K562 (cell line): Measurements from ENCODE around the gene LDLRAD1. TPM values are rescaled to one million over a fixed set of nuclear protein-coding genes. Genes with fewer than 3 reads are reported as not detected.

Source experiments
- ATAC-seq: fragments of 200-7000 bp; cut with Tn5 transposase; 3 replicates; pipeline ENCODE4 v1.9.1; 2020; ENCODE audit warnings: moderate library complexity
- BruUV-seq: library from RNA; stranded (reverse); fragments of 400-500 nt; replicated peaks from 2 replicates; lab custom pipeline; 2021; lab: Mats Ljungman, UMichigan
- CTCF ChIA-PET: fragments of 300-600 bp; formaldehyde crosslinking; extraction: SDS; loops from one replicate; lab custom pipeline; 2021; ENCODE audit warnings: low intra/inter-chr PET ratio; lab: Yijun Ruan, JAX
- POLR2A ChIA-PET: fragments of 300-600, 350-650 bp; sonication (Branson Sonifier 250); formaldehyde crosslinking; extraction: SDS; loops from one replicate; lab custom pipeline; 2021; ENCODE audit warnings: antibody characterized with exemption, inconsistent platforms; lab: Yijun Ruan, JAX
- DNase-seq, 4 experiments: peaks; one replicate each; pipeline versions ENCODE4 v3.0.0 to v3.0.0-alpha.2; 2011 to 2018; ENCODE audit warnings: low spot score in 3 of 4, mixed read lengths in 3 of 4; ENCODE audit errors: extremely low read depth in 1 of 4
- FAIRE-seq: peaks from 2 replicates; lab custom pipeline; 2011; peaks lifted over from hg19 to GRCh38; lab: Jason Lieb, UNC
- H2AFZ ChIP-seq: 2 replicates; pipeline ENCODE4 v1.6.0; 2011; ENCODE audit warnings: low read depth, low read length, control low read depth, inconsistent platforms
- H3K27ac ChIP-seq: fragments of 200-600 bp; 3 replicates; pipeline ENCODE4 v1.8.0; 2011; ENCODE audit warnings: low read depth, mild to moderate bottlenecking, control low read depth, inconsistent platforms, low read length, moderate library complexity, mixed read lengths; ENCODE audit errors: extremely low read depth
- H3K27me3 ChIP-seq, 2 experiments: fragments of 300-600 bp in 1 of 2; 2 replicates in 1 of 2; 3 replicates in 1 of 2; pipeline versions ENCODE4 v1.6.0 to v1.8.0; 2011; ENCODE audit warnings: inconsistent platforms in 2 of 2, low read length in 2 of 2, mild to moderate bottlenecking in 1 of 2, mixed read lengths in 1 of 2, moderate library complexity in 1 of 2; ENCODE audit not compliant: control insufficient read depth in 2 of 2, insufficient read depth in 2 of 2
- H3K36me3 ChIP-seq: fragments of 300-600 bp; 3 replicates; pipeline ENCODE4 v1.8.0; 2011; ENCODE audit warnings: mild to moderate bottlenecking, low read length, inconsistent platforms; ENCODE audit not compliant: control insufficient read depth, insufficient read depth
- H3K4me1 ChIP-seq, 2 experiments: fragments of 200-600 bp in 1 of 2; replicated peaks in 1 of 2; 2 replicates in 1 of 2; 3 replicates in 1 of 2; pipeline versions ENCODE4 v1.5.1 to v1.8.0; 2011; ENCODE audit warnings: inconsistent platforms in 2 of 2, low read length in 2 of 2, mild to moderate bottlenecking in 1 of 2, mixed read lengths in 1 of 2, moderate library complexity in 1 of 2; ENCODE audit not compliant: control insufficient read depth in 2 of 2, insufficient read depth in 2 of 2
- H3K4me2 ChIP-seq: 2 replicates; pipeline ENCODE4 v1.6.1; 2011; ENCODE audit warnings: low read length, control low read depth, inconsistent platforms, mixed read lengths; ENCODE audit not compliant: insufficient read depth
- H3K4me3 ChIP-seq: fragments of 200-600 bp; sonication (generic), shearing (Covaris generic); 2 replicates; pipeline ENCODE4 v1.5.1; 2016; ENCODE audit warnings: control low read depth, inconsistent platforms
- H3K79me2 ChIP-seq: fragments of 200-600 bp; 3 replicates; pipeline ENCODE4 v1.8.0; 2011; ENCODE audit warnings: low read length, inconsistent platforms; ENCODE audit not compliant: control insufficient read depth, insufficient read depth
- H3K9ac ChIP-seq, 2 experiments: 2 replicates each; pipeline versions ENCODE4 v1.6.0 to v1.6.1; 2011; ENCODE audit warnings: low read depth in 2 of 2, low read length in 2 of 2, control low read depth in 1 of 2, inconsistent platforms in 1 of 2, mild to moderate bottlenecking in 1 of 2, mixed read lengths in 1 of 2; ENCODE audit not compliant: insufficient read depth in 1 of 2
- H3K9me1 ChIP-seq: one replicate; pipeline ENCODE4 v1.6.0; 2011; ENCODE audit warnings: inconsistent platforms, mild to moderate bottlenecking, low read length, moderate library complexity; ENCODE audit not compliant: control insufficient read depth, insufficient read depth
- H3K9me3 ChIP-seq: replicated peaks from 2 replicates; pipeline ENCODE4 v1.5.1; 2011; ENCODE audit warnings: low read depth, low read length, inconsistent platforms; ENCODE audit not compliant: control insufficient read depth, insufficient read depth
- H4K20me1 ChIP-seq: replicated peaks from 2 replicates; pipeline ENCODE4 v1.6.1; 2011; ENCODE audit warnings: low read length, inconsistent platforms, mixed read lengths; ENCODE audit not compliant: control insufficient read depth, insufficient read depth
- CC2D1A ChIP-seq: fragments of 450-650 bp; IDR thresholded peaks from 2 replicates; pipeline ENCODE4 v1.6.1; 2017; ENCODE audit warnings: mild to moderate bottlenecking
- FUS ChIP-seq: fragments of 200-400 bp; formaldehyde crosslinking; optimal IDR thresholded peaks from 2 replicates; pipeline ENCODE3; 2017; ENCODE audit warnings: low read depth, low read length
- KDM1A ChIP-seq, 2 experiments: fragments of 450-650 bp; IDR thresholded peaks; 2 replicates each; pipeline ENCODE4 v1.6.1; 2016; ENCODE audit warnings: mild to moderate bottlenecking in 2 of 2
- MCM2 ChIP-seq: fragments of 450-650 bp; IDR thresholded peaks from 2 replicates; pipeline ENCODE4 v1.6.1; 2017; ENCODE audit warnings: low read depth, mild to moderate bottlenecking
- MTA1 ChIP-seq: fragments of 450-650 bp; IDR thresholded peaks from 2 replicates; pipeline ENCODE4 v1.6.1; 2017; ENCODE audit warnings: borderline replicate concordance
- NR1H2 ChIP-seq: sonication (generic); formaldehyde crosslinking; IDR thresholded peaks from 2 replicates; pipeline ENCODE4 v1.4.0; 2020; ENCODE audit warnings: mild to moderate bottlenecking, missing genetic modification reagents
- POLR3A ChIP-seq: IDR thresholded peaks from 2 replicates; pipeline ENCODE4 v1.6.1; 2011; ENCODE audit warnings: borderline replicate concordance, mild to moderate bottlenecking, moderate library complexity; ENCODE audit not compliant: insufficient read length, insufficient read depth; ENCODE audit errors: extremely low read depth
- STAT5A ChIP-seq: IDR thresholded peaks from 2 replicates; pipeline ENCODE4 v1.6.1; 2012; ENCODE audit warnings: low read length, inconsistent platforms, borderline replicate concordance
- TCF3 ChIP-seq: sonication (generic); formaldehyde crosslinking; IDR thresholded peaks from 2 replicates; pipeline ENCODE4 v1.4.0; 2020; ENCODE audit warnings: mild to moderate bottlenecking, missing genetic modification reagents
- ZFP36 ChIP-seq: fragments of 150-350 bp; IDR thresholded peaks from 2 replicates; pipeline ENCODE4 v1.6.1; 2018; ENCODE audit warnings: low read length, low read depth; ENCODE audit not compliant: partially characterized antibody
- ZNF431 ChIP-seq: sonication (generic); formaldehyde crosslinking; IDR thresholded peaks from 2 replicates; pipeline ENCODE4 v1.8.0; 2022; ENCODE audit warnings: mild to moderate bottlenecking, missing genetic modification reagents
- ZNF561 ChIP-seq: fragments of 450-650 bp; formaldehyde crosslinking; conservative IDR thresholded peaks from 2 replicates; pipeline ENCODE4 v1.4.0; 2020; ENCODE audit warnings: mild to moderate bottlenecking, moderate library complexity
- WGBS: fragments of 100-300 bp; shearing (Covaris generic); methylation state at CpG from one replicate; pipeline ENCODE4 v1.1.6; 2016; ENCODE audit warnings: low coverage, mixed read lengths; ENCODE audit not compliant: insufficient coverage; ENCODE audit errors: missing lambda C conversion rate; 5-methylcytosine and 5-hydroxymethylcytosine counted together
- in situ Hi-C: fragments of 300-500 bp; cut with MboI; formaldehyde crosslinking; loops from 4 replicates; pipeline ENCODE4 v1.15.0; 2018; ENCODE audit warnings: inconsistent platforms, mixed read lengths
- intact Hi-C: fragments of 100-400 bp; cut with micrococcal nuclease; formaldehyde crosslinking; loops from 2 replicates; pipeline ENCODE4 v1.14.2; 2022
- polyA plus RNA-seq, 8 experiments: library from polyadenylated mRNA; depleted of rRNA in 4 of 8; stranded (reverse) in 5 of 8; unstranded in 3 of 8; fragments of >200 nt; fragmentation: Nextera tagmentation in 2 of 8; fragmentation: Illumina TruSeq in 1 of 8; extraction: Ambion mirVana in 2 of 8; extraction: Trizol in 1 of 8; gene quantifications; 2 replicates each; pipeline versions ENCODE4 v1.2.1 to v1.2.3, GENCODE V29; 2011 to 2014; ENCODE audit warnings: inconsistent platforms in 1 of 8, missing spikeins in 1 of 8
- total RNA-seq, 7 experiments: library from RNA; depleted of rRNA in 6 of 7; stranded (reverse); fragments of >200 nt in 6 of 7; fragmentation: Illumina TruSeq in 2 of 7; extraction: Trizol in 2 of 7; gene quantifications; 2 replicates each; pipeline versions ENCODE4 v1.2.1 to v1.2.3, GENCODE V29; 2011 to 2021; ENCODE audit warnings: low replicate concordance in 1 of 7
- TF ChIP-seq, protein P1 (sequence below): fragments of 250-450 bp; sonication (Bioruptor Pico); IDR thresholded peaks from 2 replicates; pipeline ENCODE4 v1.9.0; 2021; ENCODE audit warnings: mild to moderate bottlenecking
- TF ChIP-seq, protein P2 (sequence below): fragments of 450-650 bp; formaldehyde crosslinking; IDR thresholded peaks from 2 replicates; pipeline ENCODE4 v1.4.0; 2020; ENCODE audit warnings: mild to moderate bottlenecking, mixed read lengths

The LDLRAD1 gene
- total and polyA plus RNA-seq, 9 of the 15 experiments (the other 6 are each of a cell fraction or from before 2014, with no cell fraction given) = not detected

DNA sequence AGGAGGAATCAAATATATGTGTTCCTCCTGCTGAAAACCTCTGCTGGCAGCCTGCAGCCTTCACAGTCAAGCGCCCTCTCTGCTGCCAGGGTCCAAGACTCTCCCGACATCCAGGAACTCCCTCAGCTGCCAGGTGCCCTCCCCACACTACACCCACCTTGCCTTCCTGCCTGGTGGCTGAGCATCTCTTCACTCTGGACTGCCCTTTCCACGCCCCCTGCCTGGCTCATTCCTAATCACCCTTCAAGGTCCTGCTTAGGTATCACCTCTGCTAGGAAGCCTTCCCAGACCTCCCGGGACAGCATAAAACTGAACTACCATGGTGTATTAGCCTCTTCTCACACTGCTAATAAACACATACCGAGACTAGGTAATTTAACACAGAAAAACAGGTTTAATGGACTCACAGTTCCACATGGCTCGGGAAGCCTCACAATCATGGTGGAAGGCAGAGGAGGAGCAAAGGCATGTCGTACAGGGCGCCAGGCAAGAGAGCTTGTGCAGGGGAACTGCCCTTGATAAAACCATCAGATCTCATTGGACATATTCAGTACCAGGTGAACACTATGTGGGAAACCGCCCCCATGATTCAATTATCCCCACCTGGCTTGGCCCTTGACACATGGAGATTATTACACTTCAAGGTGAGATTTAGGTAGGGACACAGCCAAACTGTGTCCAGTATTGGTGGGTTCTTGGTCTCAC, 15.3 kb downstream of the LDLRAD1 start:
- H2AFZ ChIP-seq = no peak overlapping the region
- H3K36me3 ChIP-seq = no peaks in the 10 kb centered on the region
- H3K27ac ChIP-seq = no peak overlapping the region
- H3K9me3 ChIP-seq = peaks cover 7% of the 10 kb centered on the region; the same call in 1 of the 2 replicates
- no peak overlapping the region for H3K9ac ChIP-seq
- FAIRE-seq (no peak), DNase-seq (no peak)
- H3K27me3 ChIP-seq = peaks cover 17 to 33% of the 10 kb centered on the region in 2 experiments; a peak in 4 of 5 replicates
- peak; percentile 26 for TF ChIP-seq ZFP36
- TF ChIP-seq, protein P1, sequence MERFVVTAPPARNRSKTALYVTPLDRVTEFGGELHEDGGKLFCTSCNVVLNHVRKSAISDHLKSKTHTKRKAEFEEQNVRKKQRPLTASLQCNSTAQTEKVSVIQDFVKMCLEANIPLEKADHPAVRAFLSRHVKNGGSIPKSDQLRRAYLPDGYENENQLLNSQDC (CRISPR knock-in tag) = no peak
- TF ChIP-seq ZNF431 = peak; percentile 93
- TF ChIP-seq, all 486 proteins: peak for 2
- Histone ChIP-seq H4K20me1 (no peaks in the 10 kb centered on the region), H3K4me3 (no peak overlapping the region), H3K4me1 (peaks cover 0 to 4% of the 10 kb centered on the region in 2 experiments; a peak in 1 of 5 replicates), H3K9me1 (no peaks in the 10 kb centered on the region), H3K4me2 (no peak overlapping the region), H3K79me2 (no peaks in the 10 kb centered on the region)
- CTCF ChIA-PET = no interaction called here
- ATAC-seq = no peak
- in situ Hi-C loops = no loop called here
- WGBS = 3% methylated on average over 9 of the region's 9 CpGs
- intact Hi-C loops = no loop called here
- BruUV-seq = no TSS peak
- POLR2A ChIA-PET = no interaction called here

DNA sequence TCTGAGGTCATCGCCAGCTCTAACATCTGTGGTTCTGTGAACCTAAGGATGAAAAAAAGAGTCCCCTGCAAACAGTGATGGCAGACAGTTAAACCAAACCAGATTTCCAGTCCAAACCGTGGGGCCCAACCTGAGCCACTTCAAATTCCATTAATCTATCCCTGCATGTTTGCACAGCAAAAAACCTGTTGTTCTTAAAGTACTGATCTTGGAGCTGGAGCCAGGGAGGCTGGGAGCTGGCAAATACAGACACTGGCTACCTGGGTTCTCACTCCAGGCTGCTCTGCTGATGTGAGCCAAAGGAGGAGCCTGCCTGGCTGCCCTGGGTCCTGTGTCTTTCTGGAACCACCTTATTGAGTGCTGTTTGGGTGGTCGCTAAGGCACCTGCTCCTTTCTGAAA, 16.4 kb downstream of the LDLRAD1 start:
- TF ChIP-seq CC2D1A (no peak), KDM1A (IDR thresholded peaks at IDR 0.05) (no peak), STAT5A (no peak), NR1H2 (no peak), MCM2 (no peak), MTA1 (no peak), ZNF561 (no peak), POLR3A (no peak), FUS (no peak), TCF3 (CRISPR knock-in tag) (no peak)
- TF ChIP-seq, protein P2, sequence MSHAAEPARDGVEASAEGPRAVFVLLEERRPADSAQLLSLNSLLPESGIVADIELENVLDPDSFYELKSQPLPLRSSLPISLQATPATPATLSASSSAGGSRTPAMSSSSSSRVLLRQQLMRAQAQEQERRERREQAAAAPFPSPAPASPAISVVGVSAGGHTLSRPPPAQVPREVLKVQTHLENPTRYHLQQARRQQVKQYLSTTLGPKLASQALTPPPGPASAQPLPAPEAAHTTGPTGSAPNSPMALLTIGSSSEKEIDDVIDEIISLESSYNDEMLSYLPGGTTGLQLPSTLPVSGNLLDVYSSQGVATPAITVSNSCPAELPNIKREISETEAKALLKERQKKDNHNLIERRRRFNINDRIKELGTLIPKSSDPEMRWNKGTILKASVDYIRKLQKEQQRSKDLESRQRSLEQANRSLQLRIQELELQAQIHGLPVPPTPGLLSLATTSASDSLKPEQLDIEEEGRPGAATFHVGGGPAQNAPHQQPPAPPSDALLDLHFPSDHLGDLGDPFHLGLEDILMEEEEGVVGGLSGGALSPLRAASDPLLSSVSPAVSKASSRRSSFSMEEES (CRISPR knock-in tag) = no peak
- POLR2A ChIA-PET = interaction anchor here (0.7 to 1.0 kb wide), 2 partner anchors 10 to 17 kb away, joined by 3 to 4 read pairs; no protein-coding TSS in a partner anchor
- Histone ChIP-seq H2AFZ (no peak overlapping the region), H3K9me3 (peaks cover 7% of the 10 kb centered on the region; the same call in 1 of the 2 replicates), H4K20me1 (no peaks in the 10 kb centered on the region), H3K27ac (no peak overlapping the region), H3K9me1 (no peaks in the 10 kb centered on the region), H3K4me1 (peaks cover 0 to 4% of the 10 kb centered on the region in 2 experiments; a peak in 1 of 5 replicates), H3K79me2 (no peaks in the 10 kb centered on the region), H3K27me3 (peaks cover 17 to 28% of the 10 kb centered on the region in 2 experiments; a peak in 4 of 5 replicates), H3K9ac (no peak overlapping the region), H3K36me3 (no peaks in the 10 kb centered on the region), H3K4me2 (no peak overlapping the region), H3K4me3 (no peak overlapping the region)
- intact Hi-C loops (no loop called here), in situ Hi-C loops (no loop called here)
- BruUV-seq = no TSS peak
- DNase-seq (no peak), ATAC-seq (no peak), FAIRE-seq (no peak)
- CTCF ChIA-PET = no interaction called here
- WGBS = 2% methylated on average over 3 of the region's 3 CpGs
